Activated CD8-positive, alpha-beta memory T cell treated with anti-CD3 and anti-CD28 coated beads for 1 hour (primary cell): Measurements from ENCODE around the gene CLIP2.

ENCODE experiments used
- DNase-seq, 2 donors: peaks; one replicate each; pipeline ENCODE4 v3.0.0-alpha.2; 2020; ENCODE audit warnings: low read depth in 1 of 2; ENCODE audit errors: extremely low read depth in 1 of 2

The CLIP2 gene

GRCh38 chr7:74269757-74270277 lies 19.4 kb upstream of the CLIP2 start:
- peak; percentile 10 to 44 for DNase-seq

DNA sequence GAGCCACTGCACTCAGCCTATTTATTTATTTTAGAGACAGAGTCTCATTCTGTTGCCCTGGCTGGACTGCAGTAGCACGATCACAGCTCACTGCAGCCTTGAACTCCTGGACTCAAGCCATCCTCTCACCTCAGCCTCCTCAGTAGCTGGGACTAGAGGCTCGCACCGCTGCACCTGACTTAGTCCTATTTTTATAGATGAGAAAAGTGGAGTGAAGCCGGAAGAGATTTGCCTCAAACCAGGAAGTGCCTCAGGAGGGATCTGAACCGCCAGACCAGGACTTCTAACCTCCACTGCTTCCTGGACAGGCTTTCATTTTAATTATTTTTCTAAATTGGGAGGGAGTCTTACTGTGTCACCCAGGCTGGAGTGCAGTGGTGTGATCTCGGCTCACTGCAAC lies 17.5 kb upstream of the CLIP2 start:
- no peak for DNase-seq

- DNase-seq = no peak
These were observed 16.7 kb upstream of the CLIP2 start for GRCh38 chr7:74272305-74273038.

GRCh38 chr7:74275401-74275881 lies 13.8 kb upstream of the CLIP2 start:
- no peak for DNase-seq

DNA sequence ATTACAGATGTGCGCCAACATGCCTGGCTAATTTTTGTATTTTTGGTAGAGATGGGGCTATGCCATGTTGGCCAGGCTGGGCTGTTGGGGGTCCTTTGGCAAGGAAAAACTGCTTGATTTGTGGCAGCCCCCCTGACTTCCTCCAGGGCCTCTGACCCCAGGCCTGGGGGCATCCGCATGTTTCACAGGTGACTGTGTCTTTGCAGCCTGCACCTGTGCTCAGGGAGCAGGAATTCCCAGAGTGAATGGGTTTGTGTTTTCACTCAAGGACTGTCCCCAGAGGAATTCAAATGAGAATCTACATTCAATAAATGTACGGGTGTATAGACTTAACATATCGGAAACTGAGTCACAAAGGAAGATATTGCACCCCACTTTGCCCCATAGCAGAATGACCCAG lies 11.6 kb upstream of the CLIP2 start:
- no peak for DNase-seq

- no peak for DNase-seq
These were observed 8.2 kb upstream of the CLIP2 start for GRCh38 chr7:74280985-74281384.

DNA sequence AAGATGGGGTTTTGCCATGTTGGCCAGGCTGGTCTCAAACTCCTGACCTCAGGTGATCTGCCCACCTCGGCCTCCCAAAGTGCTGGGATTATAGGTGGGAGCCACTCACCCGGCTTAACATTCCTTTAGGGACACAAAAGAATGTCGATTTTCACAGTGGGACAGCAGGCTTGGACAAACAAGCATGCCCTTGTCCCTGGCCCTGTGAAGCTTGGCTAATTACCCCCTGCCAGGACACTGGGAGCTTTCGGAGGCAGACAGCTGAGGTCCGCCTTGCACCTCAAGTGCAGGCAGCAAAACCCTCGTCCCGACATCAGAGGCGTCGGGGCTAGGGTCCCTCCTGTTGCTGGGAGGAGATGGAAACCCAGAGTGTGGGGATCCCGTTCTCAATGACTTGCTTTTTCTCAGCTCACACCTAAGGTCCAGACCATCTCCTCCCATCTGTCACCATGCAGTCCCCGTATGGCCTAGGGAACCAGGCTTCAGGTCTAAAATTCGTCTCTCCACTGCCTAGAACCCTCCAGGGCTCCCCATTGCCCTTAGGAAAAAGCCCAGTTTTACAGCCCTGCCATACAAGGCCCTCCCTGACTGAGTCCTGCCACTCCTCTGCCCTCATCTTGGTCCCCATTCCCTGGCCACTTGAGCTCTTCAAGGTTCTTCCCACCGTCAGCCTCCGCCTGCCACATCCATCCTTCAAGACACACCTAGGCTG lies 6.3 kb upstream of the CLIP2 start:
- DNase-seq = no peak

- no peak for DNase-seq
These were observed 5.3 kb upstream of the CLIP2 start for GRCh38 chr7:74283858-74284447.

GRCh38 chr7:74284781-74285259 lies 4.4 kb upstream of the CLIP2 start:
- DNase-seq = no peak

- DNase-seq = no peak
These were observed 3.1 kb upstream of the CLIP2 start for GRCh38 chr7:74286131-74286530.

DNA sequence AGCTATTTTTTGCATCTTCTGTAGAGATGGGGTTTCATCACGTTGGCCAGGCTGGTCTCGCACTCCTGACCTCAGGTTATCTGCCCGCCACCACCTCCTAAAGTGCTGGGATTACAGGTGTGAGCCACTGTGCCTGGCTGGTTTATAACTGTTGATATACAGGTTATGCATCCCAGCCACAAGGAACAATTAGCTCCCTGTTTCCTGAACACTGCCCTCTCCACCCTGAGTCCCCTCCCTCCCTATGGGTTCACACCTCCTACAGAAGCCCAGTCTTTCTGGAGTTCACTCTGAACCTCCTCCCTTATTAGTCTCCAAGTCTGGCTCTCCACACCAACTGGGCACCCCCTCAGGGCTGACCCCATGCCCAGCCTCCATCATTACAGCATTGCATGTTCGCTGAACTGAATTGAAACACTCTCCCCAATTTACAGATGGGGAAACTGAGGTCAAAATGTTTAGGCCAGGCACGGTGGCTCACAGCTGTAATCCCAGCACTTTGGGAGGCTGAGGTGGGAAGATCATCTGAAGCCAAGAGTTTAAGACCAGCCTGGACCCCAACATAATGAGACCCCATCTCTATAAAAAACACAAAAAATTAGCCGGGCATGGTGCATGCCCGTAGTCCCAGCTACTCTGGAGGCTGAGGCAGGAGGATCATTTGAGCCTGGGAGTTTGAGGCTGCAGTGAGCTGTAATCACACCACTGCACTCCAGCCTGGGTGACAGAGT lies 1.7 kb upstream of the CLIP2 start:
- no peak for DNase-seq

DNA sequence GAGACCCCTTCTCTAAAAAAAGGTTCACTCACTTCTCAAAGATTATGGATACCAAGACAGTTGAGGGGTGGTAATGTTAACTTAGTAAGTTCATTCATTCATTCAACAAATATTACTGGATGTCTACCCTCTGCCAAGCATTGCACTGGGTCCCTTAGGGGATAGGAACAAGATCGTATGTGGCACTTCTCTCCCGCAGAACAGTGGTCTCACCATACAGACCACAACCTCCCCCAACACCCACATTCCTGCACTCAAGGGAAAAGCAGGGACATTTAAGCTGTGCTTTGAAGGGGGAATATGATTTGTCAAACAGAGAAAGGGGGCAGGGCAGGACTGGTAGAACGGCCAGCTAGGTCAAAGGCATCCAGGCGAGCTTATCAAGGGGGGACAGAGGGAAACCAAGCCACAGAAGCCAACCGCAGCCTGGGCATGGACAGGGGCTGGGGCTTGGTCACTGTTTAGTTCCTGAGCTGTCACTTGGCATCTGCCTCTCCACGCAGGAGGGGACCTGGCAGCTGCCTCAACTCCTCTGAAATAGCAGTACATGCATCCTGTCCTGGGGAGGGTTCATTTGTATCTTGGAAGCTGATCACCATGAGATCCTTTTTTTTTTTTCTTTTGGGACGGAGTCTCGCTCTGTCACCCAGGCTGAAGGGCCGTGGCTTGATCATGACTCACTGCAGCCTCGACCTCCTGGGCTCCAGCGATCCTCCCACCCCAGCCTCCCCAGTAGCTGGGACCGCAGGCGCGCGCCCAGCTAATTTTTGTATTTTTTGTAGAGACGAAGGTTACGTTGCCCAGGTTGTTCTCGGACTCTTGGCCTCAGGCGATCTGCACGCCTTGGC lies 949 bp upstream of the CLIP2 start:
- no peak for DNase-seq

GRCh38 chr7:74289659-74290552 lies 699 bp downstream of the CLIP2 start:
- peak in 1 of 2 donors; percentile 30 for DNase-seq

DNA sequence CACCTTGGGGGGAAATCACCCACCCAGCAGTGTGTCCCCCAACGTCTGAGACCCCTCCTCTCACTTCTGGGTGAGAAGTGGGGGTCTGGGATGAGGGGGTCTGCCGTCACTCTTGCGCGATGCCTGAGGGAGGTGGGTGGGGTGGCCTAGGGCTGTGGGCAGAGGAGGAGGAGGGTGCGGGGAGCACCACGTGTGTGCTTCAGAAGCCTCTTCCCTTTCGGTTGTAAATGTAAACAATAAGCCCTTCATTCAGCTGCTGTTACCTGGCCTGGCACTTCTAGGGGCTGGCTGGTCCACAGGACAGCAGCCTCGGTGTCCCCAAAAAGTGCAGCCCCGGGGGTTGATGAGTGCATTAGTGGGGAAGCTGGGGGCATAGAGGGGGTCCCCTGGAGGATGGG lies 1.3 kb downstream of the CLIP2 start:
- DNase-seq = no peak

GRCh38 chr7:74290981-74291441 lies 1.8 kb downstream of the CLIP2 start:
- no peak for DNase-seq

DNA sequence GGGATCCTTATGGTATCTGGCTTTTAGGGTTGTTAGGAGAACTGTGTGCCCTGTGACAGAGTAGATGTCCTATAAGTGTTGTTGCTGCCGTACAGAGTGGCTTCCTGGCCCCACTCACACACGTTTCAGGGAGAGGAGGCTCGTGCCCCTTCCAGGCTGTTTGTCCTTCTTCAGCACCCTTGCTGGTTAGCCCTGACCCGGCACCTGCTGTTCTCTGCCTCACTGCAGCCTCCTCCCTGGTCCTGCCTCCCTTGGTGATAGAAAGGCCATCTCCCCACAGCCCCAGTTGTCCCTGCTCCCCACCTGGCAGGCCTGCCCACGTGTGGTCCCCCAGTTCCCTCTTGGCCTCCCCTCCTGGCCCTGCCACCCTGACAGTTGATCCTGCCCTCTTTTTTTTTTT lies 2.3 kb downstream of the CLIP2 start:
- DNase-seq = no peak

DNA sequence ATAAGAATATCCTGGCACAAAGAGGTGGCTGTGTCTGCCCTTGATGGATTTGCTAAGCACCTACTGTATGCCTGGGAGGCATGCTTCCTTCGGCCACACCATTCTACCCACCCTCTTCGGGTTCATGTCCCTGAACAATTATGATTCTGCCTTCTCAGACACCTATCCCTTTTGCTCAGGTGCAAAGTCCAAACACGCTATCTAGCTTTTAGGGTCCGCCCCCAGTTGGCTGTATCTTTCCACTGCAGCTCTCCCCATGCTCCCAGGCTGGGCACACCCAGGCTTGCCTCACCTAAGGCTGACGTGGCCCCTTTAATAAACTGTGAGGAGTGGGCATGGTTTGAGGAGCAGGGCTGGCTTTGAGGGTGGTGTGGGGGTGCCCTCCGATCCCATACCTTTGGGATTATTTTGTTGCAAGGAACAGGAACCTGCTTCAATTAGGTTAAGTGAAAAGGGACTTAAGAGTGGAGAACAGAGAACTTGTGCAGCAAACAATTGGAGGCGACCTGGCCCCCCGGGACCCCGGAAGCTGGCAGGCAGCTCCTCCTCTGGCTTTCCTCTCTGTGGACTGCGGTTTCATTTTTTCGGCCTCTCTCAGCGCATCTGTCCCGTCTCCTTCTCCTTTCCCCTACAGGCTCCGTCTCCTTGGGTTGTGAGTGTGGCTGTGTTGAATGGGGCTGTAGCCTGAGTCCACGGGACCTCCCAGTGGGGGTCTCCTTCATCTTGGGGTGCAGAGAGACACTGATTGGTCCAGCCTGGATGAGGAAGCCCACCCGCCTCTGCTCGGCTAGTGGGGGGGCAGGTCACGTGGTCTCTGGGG lies 3.8 kb downstream of the CLIP2 start:
- DNase-seq = no peak

- DNase-seq = no peak
These were observed 4.3 kb downstream of the CLIP2 start for GRCh38 chr7:74293577-74293908.
